ENCODE data around the gene KLF12. TPM values are rescaled to one million over a fixed set of nuclear protein-coding genes. Genes with fewer than 3 reads are reported as not detected.
A peak's percentile ranks its signal among the peaks of the same experiment; 100 is the strongest.

KLF12 gene
- polyA plus RNA-seq, 3 donors = 0.04 to 1.3 (median 0.38) TPM

DNA sequence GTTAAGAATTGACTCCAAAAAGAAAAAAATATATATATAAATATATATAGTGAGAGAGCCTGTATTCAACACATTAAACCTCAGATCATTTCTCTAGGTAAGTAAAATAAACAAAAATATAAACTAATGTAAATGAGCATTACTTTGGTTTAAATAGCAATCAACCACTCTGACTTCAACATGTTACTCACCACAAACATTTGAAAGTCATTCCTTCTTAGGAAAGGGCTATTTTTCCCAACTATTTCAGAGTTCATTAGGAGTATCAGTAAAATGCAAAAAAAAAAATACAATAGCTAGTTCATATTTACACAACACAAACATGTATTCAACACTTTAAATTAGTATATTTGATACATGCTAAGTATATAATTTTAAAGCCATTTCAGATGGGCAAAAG is 40.5 kb downstream of the KLF12 start:
- Histone ChIP-seq H3K9me3 (replicated peaks in 1 of 2; ENCODE audit: control insufficient read depth in 1 of 2, insufficient read depth in 1 of 2, low read length in 2 of 2) (no peaks in the 10 kb centered on the region), H3K79me2 (ENCODE audit: insufficient read depth, low read length) (no peaks in the 10 kb centered on the region), H3K27me3 (ENCODE audit: control insufficient read depth in 2 of 2, insufficient read depth in 2 of 2, low read length in 2 of 2) (no peaks in the 10 kb centered on the region), H4K20me1 (ENCODE audit: insufficient read depth, low read length) (no peaks in the 10 kb centered on the region), H3K4me1 (ENCODE audit: control insufficient read depth in 1 of 2, insufficient read depth in 2 of 2, low read length in 2 of 2) (no peaks in the 10 kb centered on the region), H3K9ac (ENCODE audit: insufficient read depth, low read length, poor library complexity, severe bottlenecking) (no peak overlapping the region), H3K4me2 (replicated peaks; ENCODE audit: extremely low read depth, low read length, poor library complexity, severe bottlenecking) (no peak overlapping the region), H3K27ac (ENCODE audit: low read depth in 1 of 2, low read length in 2 of 2) (no peak overlapping the region), H3K4me3 (replicated peaks in 1 of 3; ENCODE audit: low read depth in 2 of 3, low read length in 3 of 3) (no peak overlapping the region), H3K36me3 (replicated peaks in 1 of 2; ENCODE audit: control insufficient read depth in 1 of 2, insufficient read depth in 2 of 2, low read length in 2 of 2) (no peaks in the 10 kb centered on the region), H2AFZ (ENCODE audit: insufficient read depth, low read depth, low read length, poor library complexity, severe bottlenecking) (no peak overlapping the region)
- DNase-seq = no peak
- TF ChIP-seq, protein P1, sequence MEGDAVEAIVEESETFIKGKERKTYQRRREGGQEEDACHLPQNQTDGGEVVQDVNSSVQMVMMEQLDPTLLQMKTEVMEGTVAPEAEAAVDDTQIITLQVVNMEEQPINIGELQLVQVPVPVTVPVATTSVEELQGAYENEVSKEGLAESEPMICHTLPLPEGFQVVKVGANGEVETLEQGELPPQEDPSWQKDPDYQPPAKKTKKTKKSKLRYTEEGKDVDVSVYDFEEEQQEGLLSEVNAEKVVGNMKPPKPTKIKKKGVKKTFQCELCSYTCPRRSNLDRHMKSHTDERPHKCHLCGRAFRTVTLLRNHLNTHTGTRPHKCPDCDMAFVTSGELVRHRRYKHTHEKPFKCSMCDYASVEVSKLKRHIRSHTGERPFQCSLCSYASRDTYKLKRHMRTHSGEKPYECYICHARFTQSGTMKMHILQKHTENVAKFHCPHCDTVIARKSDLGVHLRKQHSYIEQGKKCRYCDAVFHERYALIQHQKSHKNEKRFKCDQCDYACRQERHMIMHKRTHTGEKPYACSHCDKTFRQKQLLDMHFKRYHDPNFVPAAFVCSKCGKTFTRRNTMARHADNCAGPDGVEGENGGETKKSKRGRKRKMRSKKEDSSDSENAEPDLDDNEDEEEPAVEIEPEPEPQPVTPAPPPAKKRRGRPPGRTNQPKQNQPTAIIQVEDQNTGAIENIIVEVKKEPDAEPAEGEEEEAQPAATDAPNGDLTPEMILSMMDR (IDR thresholded peaks at IDR 0.05) = no peak
- Mint-ChIP-seq H3K9me3 (peaks cover 0 to 2% (median 0%) of the 10 kb centered on the region in 7 donors), H3K27ac (no peak overlapping the region), H3K4me3 (no peak overlapping the region), H3K4me1 (no peaks in the 10 kb centered on the region), H3K36me3 (no peaks in the 10 kb centered on the region), H3K27me3 (ENCODE audit: low read depth in 3 of 3) (no peaks in the 10 kb centered on the region)
- intact Hi-C loops (cut with micrococcal nuclease) = no loop called here

DNA sequence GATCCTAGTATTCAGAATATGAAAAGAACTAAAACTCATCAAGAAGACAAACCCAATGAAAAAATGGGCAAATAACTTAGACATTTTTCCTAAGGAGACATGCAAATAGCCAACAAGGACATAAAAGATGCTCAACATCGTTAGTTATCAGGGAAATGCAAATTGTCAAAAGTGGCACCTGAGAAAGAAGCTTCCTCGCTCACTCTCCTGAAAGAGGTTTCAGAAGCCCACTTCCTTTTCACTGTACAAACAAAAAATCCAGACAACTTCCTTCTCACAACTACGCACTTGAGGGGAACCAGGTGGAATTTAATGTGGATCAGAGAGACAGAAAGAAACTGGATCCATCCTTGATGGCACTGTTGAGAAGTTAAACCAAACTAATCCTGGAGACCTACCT is 41.5 kb downstream of the KLF12 start:
- Histone ChIP-seq H3K9me3 (replicated peaks in 1 of 2; ENCODE audit: control insufficient read depth in 1 of 2, insufficient read depth in 1 of 2, low read length in 2 of 2) (no peaks in the 10 kb centered on the region), H3K9ac (ENCODE audit: insufficient read depth, low read length, poor library complexity, severe bottlenecking) (no peak overlapping the region), H2AFZ (ENCODE audit: insufficient read depth, low read depth, low read length, poor library complexity, severe bottlenecking) (no peak overlapping the region), H3K4me3 (replicated peaks in 1 of 3; ENCODE audit: low read depth in 2 of 3, low read length in 3 of 3) (no peak overlapping the region), H4K20me1 (ENCODE audit: insufficient read depth, low read length) (no peaks in the 10 kb centered on the region), H3K27ac (ENCODE audit: low read depth in 1 of 2, low read length in 2 of 2) (no peak overlapping the region), H3K79me2 (ENCODE audit: insufficient read depth, low read length) (no peaks in the 10 kb centered on the region), H3K36me3 (replicated peaks in 1 of 2; ENCODE audit: control insufficient read depth in 1 of 2, insufficient read depth in 2 of 2, low read length in 2 of 2) (no peaks in the 10 kb centered on the region), H3K27me3 (ENCODE audit: control insufficient read depth in 2 of 2, insufficient read depth in 2 of 2, low read length in 2 of 2) (no peaks in the 10 kb centered on the region), H3K4me2 (replicated peaks; ENCODE audit: extremely low read depth, low read length, poor library complexity, severe bottlenecking) (no peak overlapping the region), H3K4me1 (ENCODE audit: control insufficient read depth in 1 of 2, insufficient read depth in 2 of 2, low read length in 2 of 2) (no peaks in the 10 kb centered on the region)
- H3K4me3 Mint-ChIP-seq = no peak overlapping the region
- H3K27ac Mint-ChIP-seq = peak overlapping the region in 1 of 7 donors; percentile 1
- H3K27me3 Mint-ChIP-seq (ENCODE audit: low read depth in 3 of 3) = no peaks in the 10 kb centered on the region
- 33% methylated on average over 1 of the region's 3 CpGs for WGBS (ENCODE audit: insufficient coverage)
- intact Hi-C loops (cut with micrococcal nuclease) = no loop called here
- DNase-seq = no peak
- no peaks in the 10 kb centered on the region for H3K4me1 Mint-ChIP-seq
- peaks cover 0 to 4% (median 0%) of the 10 kb centered on the region in 7 donors for H3K9me3 Mint-ChIP-seq
- H3K36me3 Mint-ChIP-seq = no peaks in the 10 kb centered on the region
- TF ChIP-seq, protein P1 (IDR thresholded peaks at IDR 0.05) = no peak

All from CD14-positive monocyte (primary cell).